GM21717 (cell line): ENCODE results near the gene RDH12.
"Not testable (repeated sequence)": the region's sequence is repeated elsewhere in the genome, so short reads cannot be mapped to it uniquely, and the experiment has no call there.

ENCODE experiments used
- ATAC-seq: cut with Tn5 transposase; IDR thresholded peaks from one replicate; pipeline ENCODE4 v1.9.1; 2021; ENCODE audit warnings: mild to moderate bottlenecking, moderate library complexity; ENCODE audit not compliant: unreplicated experiment

RDH12 gene

GRCh38 chr14:67704484-67705089 lies 2.9 kb downstream of the RDH12 start:
- ATAC-seq: no peak

- ATAC-seq: no peak
Observed at GRCh38 chr14:67705211-67705610, 3.5 kb downstream of the RDH12 start.

GRCh38 chr14:67709346-67709745 lies 7.7 kb downstream of the RDH12 start:
- not testable (repeated sequence) for ATAC-seq

- not testable (repeated sequence) for ATAC-seq
Observed at GRCh38 chr14:67709796-67710195, 8.1 kb downstream of the RDH12 start.

GRCh38 chr14:67710209-67710608 lies 8.5 kb downstream of the RDH12 start:
- ATAC-seq: no peak

GRCh38 chr14:67717048-67717447 lies 15.4 kb downstream of the RDH12 start:
- no peak for ATAC-seq

GRCh38 chr14:67718265-67718664 lies 16.6 kb downstream of the RDH12 start:
- no peak for ATAC-seq

GRCh38 chr14:67719385-67719784 lies 17.7 kb downstream of the RDH12 start:
- ATAC-seq: not testable (repeated sequence)

- ATAC-seq: no peak
Observed at GRCh38 chr14:67719866-67720265, 18.2 kb downstream of the RDH12 start.

- ATAC-seq: no peak
Observed at GRCh38 chr14:67721875-67722274, 20.2 kb downstream of the RDH12 start.

GRCh38 chr14:67722293-67722692 lies 20.6 kb downstream of the RDH12 start:
- no peak for ATAC-seq

GRCh38 chr14:67725171-67725570 lies 23.5 kb downstream of the RDH12 start:
- no peak for ATAC-seq

- no peak for ATAC-seq
Observed at GRCh38 chr14:67727361-67727760, 25.7 kb downstream of the RDH12 start.

- no peak for ATAC-seq
Observed at GRCh38 chr14:67728258-67728657, 26.6 kb downstream of the RDH12 start.

GRCh38 chr14:67729072-67729885 lies 27.6 kb downstream of the RDH12 start:
- ATAC-seq: no peak

- no peak for ATAC-seq
Observed at GRCh38 chr14:67733616-67734015, 31.9 kb downstream of the RDH12 start.

- ATAC-seq: no peak
Observed at GRCh38 chr14:67734675-67735074, 33.0 kb downstream of the RDH12 start.

- ATAC-seq: no peak
Observed at GRCh38 chr14:67735336-67736147, 33.9 kb downstream of the RDH12 start.

GRCh38 chr14:67736771-67737170 lies 35.1 kb downstream of the RDH12 start:
- ATAC-seq: no peak

- ATAC-seq: no peak
Observed at GRCh38 chr14:67738740-67739504, 37.2 kb downstream of the RDH12 start.

GRCh38 chr14:67744046-67744445 lies 42.4 kb downstream of the RDH12 start:
- no peak for ATAC-seq
